ENCODE results near the gene PRDM7. TPM values are rescaled to one million over a fixed set of nuclear protein-coding genes. Genes with fewer than 3 reads are reported as not detected.
"Not testable (repeated sequence)": the region's sequence is repeated elsewhere in the genome, so short reads cannot be mapped to it uniquely, and the experiment has no call there.

The PRDM7 gene
- total RNA-seq, 1 donor from 2014 or later = not detected

GRCh38 chr16:90056521-90056920 lies 20.6 kb downstream of the PRDM7 start:
- H3K4me3 Mint-ChIP-seq (ENCODE audit: low read depth); DNase-seq (ENCODE audit: low spot score); H3K27ac Mint-ChIP-seq; H3K27me3 Mint-ChIP-seq (ENCODE audit: low read depth); intact Hi-C loops (cut with micrococcal nuclease); H3K36me3 Mint-ChIP-seq (ENCODE audit: low read depth); H3K4me1 Mint-ChIP-seq (ENCODE audit: low read depth): not testable (repeated sequence)
- peaks cover 23% of the 10 kb centered on the region for H3K9me3 Mint-ChIP-seq

GRCh38 chr16:90055371-90055770 lies 21.8 kb downstream of the PRDM7 start:
- H3K36me3 Mint-ChIP-seq (ENCODE audit: low read depth) = peaks cover 4% of the 10 kb centered on the region
- DNase-seq (ENCODE audit: low spot score) = no peak
- H3K27ac Mint-ChIP-seq = no peak overlapping the region
- H3K27me3 Mint-ChIP-seq (ENCODE audit: low read depth) = peaks cover 9% of the 10 kb centered on the region
- H3K4me1 Mint-ChIP-seq (ENCODE audit: low read depth) = peaks cover 9% of the 10 kb centered on the region
- peaks cover 23% of the 10 kb centered on the region for H3K9me3 Mint-ChIP-seq
- intact Hi-C loops (cut with micrococcal nuclease) = no loop called here
- H3K4me3 Mint-ChIP-seq (ENCODE audit: low read depth) = no peak overlapping the region

GRCh38 chr16:90054554-90054953 lies 22.6 kb downstream of the PRDM7 start:
- peaks cover 4% of the 10 kb centered on the region for H3K36me3 Mint-ChIP-seq (ENCODE audit: low read depth)
- peaks cover 9% of the 10 kb centered on the region for H3K4me1 Mint-ChIP-seq (ENCODE audit: low read depth)
- H3K27ac Mint-ChIP-seq = no peak overlapping the region
- no peak overlapping the region for H3K4me3 Mint-ChIP-seq (ENCODE audit: low read depth)
- peaks cover 5% of the 10 kb centered on the region for H3K27me3 Mint-ChIP-seq (ENCODE audit: low read depth)
- no peak for DNase-seq (ENCODE audit: low spot score)
- peaks cover 23% of the 10 kb centered on the region for H3K9me3 Mint-ChIP-seq
- intact Hi-C loops (cut with micrococcal nuclease) = no loop called here

GRCh38 chr16:90053902-90054500 lies 23.1 kb downstream of the PRDM7 start:
- Mint-ChIP-seq H3K4me3 (ENCODE audit: low read depth) (no peak overlapping the region), H3K36me3 (ENCODE audit: low read depth) (peaks cover 4% of the 10 kb centered on the region), H3K9me3 (peaks cover 23% of the 10 kb centered on the region), H3K4me1 (ENCODE audit: low read depth) (peaks cover 9% of the 10 kb centered on the region), H3K27me3 (ENCODE audit: low read depth) (peaks cover 4% of the 10 kb centered on the region), H3K27ac (no peak overlapping the region)
- no peak for DNase-seq (ENCODE audit: low spot score)
- intact Hi-C loops (cut with micrococcal nuclease) = no loop called here

GRCh38 chr16:90050969-90051368 lies 26.2 kb downstream of the PRDM7 start:
- Mint-ChIP-seq H3K4me1 (ENCODE audit: low read depth) (peaks cover 3% of the 10 kb centered on the region), H3K27me3 (ENCODE audit: low read depth) (no peaks in the 10 kb centered on the region), H3K9me3 (peaks cover 23% of the 10 kb centered on the region), H3K36me3 (ENCODE audit: low read depth) (peaks cover 4% of the 10 kb centered on the region), H3K4me3 (ENCODE audit: low read depth) (no peak overlapping the region), H3K27ac (no peak overlapping the region)
- intact Hi-C loops (cut with micrococcal nuclease) = no loop called here
- DNase-seq (ENCODE audit: low spot score) = no peak

GRCh38 chr16:90048737-90049330 lies 28.3 kb downstream of the PRDM7 start:
- Mint-ChIP-seq H3K27me3 (ENCODE audit: low read depth) (no peaks in the 10 kb centered on the region), H3K36me3 (ENCODE audit: low read depth) (peaks cover under 1% of the 10 kb centered on the region), H3K4me3 (ENCODE audit: low read depth) (no peak overlapping the region), H3K9me3 (peaks cover 9% of the 10 kb centered on the region), H3K4me1 (ENCODE audit: low read depth) (peaks cover 3% of the 10 kb centered on the region), H3K27ac (no peak overlapping the region)
- no peak for DNase-seq (ENCODE audit: low spot score)
- intact Hi-C loops (cut with micrococcal nuclease) = no loop called here

- H3K27me3 Mint-ChIP-seq (ENCODE audit: low read depth) = no peaks in the 10 kb centered on the region
- H3K27ac Mint-ChIP-seq = no peak overlapping the region
- peaks cover 3% of the 10 kb centered on the region for H3K4me1 Mint-ChIP-seq (ENCODE audit: low read depth)
- no peaks in the 10 kb centered on the region for H3K36me3 Mint-ChIP-seq (ENCODE audit: low read depth)
- H3K4me3 Mint-ChIP-seq (ENCODE audit: low read depth) = no peak overlapping the region
- intact Hi-C loops (cut with micrococcal nuclease) = no loop called here
- H3K9me3 Mint-ChIP-seq = peaks cover 5% of the 10 kb centered on the region
- no peak for DNase-seq (ENCODE audit: low spot score)
Measured at GRCh38 chr16:90048347-90048722, 28.8 kb downstream of the PRDM7 start.

GRCh38 chr16:90047714-90048346 lies 29.3 kb downstream of the PRDM7 start:
- Mint-ChIP-seq H3K4me1 (ENCODE audit: low read depth) (peaks cover 3% of the 10 kb centered on the region), H3K27me3 (ENCODE audit: low read depth) (no peaks in the 10 kb centered on the region), H3K27ac (no peak overlapping the region), H3K36me3 (ENCODE audit: low read depth) (no peaks in the 10 kb centered on the region), H3K4me3 (ENCODE audit: low read depth) (no peak overlapping the region), H3K9me3 (peaks cover under 1% of the 10 kb centered on the region)
- no peak for DNase-seq (ENCODE audit: low spot score)
- intact Hi-C loops (cut with micrococcal nuclease) = no loop called here

- no peak overlapping the region for H3K4me3 Mint-ChIP-seq (ENCODE audit: low read depth)
- DNase-seq (ENCODE audit: low spot score) = no peak
- H3K36me3 Mint-ChIP-seq (ENCODE audit: low read depth) = no peaks in the 10 kb centered on the region
- intact Hi-C loops (cut with micrococcal nuclease) = no loop called here
- H3K27me3 Mint-ChIP-seq (ENCODE audit: low read depth) = no peaks in the 10 kb centered on the region
- H3K9me3 Mint-ChIP-seq = no peaks in the 10 kb centered on the region
- H3K4me1 Mint-ChIP-seq (ENCODE audit: low read depth) = peaks cover 3% of the 10 kb centered on the region
- no peak overlapping the region for H3K27ac Mint-ChIP-seq
Measured at GRCh38 chr16:90046971-90047713, 30.0 kb downstream of the PRDM7 start.

GRCh38 chr16:90046122-90046970 lies 30.8 kb downstream of the PRDM7 start:
- Mint-ChIP-seq H3K27me3 (ENCODE audit: low read depth) (no peaks in the 10 kb centered on the region), H3K27ac (no peak overlapping the region), H3K36me3 (ENCODE audit: low read depth) (no peaks in the 10 kb centered on the region), H3K4me3 (ENCODE audit: low read depth) (no peak overlapping the region), H3K4me1 (ENCODE audit: low read depth) (peaks cover 3% of the 10 kb centered on the region), H3K9me3 (no peaks in the 10 kb centered on the region)
- no peak for DNase-seq (ENCODE audit: low spot score)
- intact Hi-C loops (cut with micrococcal nuclease) = no loop called here

GRCh38 chr16:90044111-90044551 lies 33.0 kb downstream of the PRDM7 start:
- DNase-seq (ENCODE audit: low spot score) = no peak
- Mint-ChIP-seq H3K4me1 (ENCODE audit: low read depth) (peaks cover 3% of the 10 kb centered on the region), H3K9me3 (no peaks in the 10 kb centered on the region), H3K4me3 (ENCODE audit: low read depth) (no peak overlapping the region), H3K27ac (no peak overlapping the region), H3K27me3 (ENCODE audit: low read depth) (no peaks in the 10 kb centered on the region), H3K36me3 (ENCODE audit: low read depth) (no peaks in the 10 kb centered on the region)
- intact Hi-C loops (cut with micrococcal nuclease) = no loop called here

- intact Hi-C loops (cut with micrococcal nuclease) = no loop called here
- H3K36me3 Mint-ChIP-seq (ENCODE audit: low read depth) = no peaks in the 10 kb centered on the region
- H3K27me3 Mint-ChIP-seq (ENCODE audit: low read depth) = no peaks in the 10 kb centered on the region
- no peak overlapping the region for H3K4me3 Mint-ChIP-seq (ENCODE audit: low read depth)
- no peaks in the 10 kb centered on the region for H3K9me3 Mint-ChIP-seq
- no peak overlapping the region for H3K27ac Mint-ChIP-seq
- no peak for DNase-seq (ENCODE audit: low spot score)
- H3K4me1 Mint-ChIP-seq (ENCODE audit: low read depth) = peaks cover 3% of the 10 kb centered on the region
Measured at GRCh38 chr16:90043526-90043925, 33.6 kb downstream of the PRDM7 start.
